Neural cell (in vitro differentiated cells): Measurements from ENCODE around the gene PCYT1A. TPM values are rescaled to one million over a fixed set of nuclear protein-coding genes. Genes with fewer than 3 reads are reported as not detected.

Source experiments
- H2AFZ ChIP-seq: fragments of 200-600, 300-800 bp; sonication (generic), shearing (Covaris generic); 2 replicates; pipeline ENCODE4 v1.6.0; 2014; ENCODE audit warnings: low read depth, mild to moderate bottlenecking, antibody characterized with exemption, low read length, moderate library complexity
- H3F3A ChIP-seq: fragments of 200-600 bp; shearing (Covaris generic); 2 replicates; pipeline ENCODE4 v1.6.1; 2016; ENCODE audit warnings: mild to moderate bottlenecking, moderate library complexity, mixed read lengths, antibody characterized with exemption, low read length; ENCODE audit not compliant: insufficient read depth, poor library complexity, severe bottlenecking
- H3K27ac ChIP-seq: fragments of 200-600, 300-800 bp; sonication (generic), shearing (Covaris generic); 2 replicates; pipeline ENCODE4 v1.5.1; 2014; ENCODE audit warnings: mild to moderate bottlenecking, low read length, moderate library complexity
- H3K27me3 ChIP-seq: fragments of 300-800, 200-600 bp; sonication (generic), shearing (Covaris generic); 2 replicates; pipeline ENCODE4 v1.6.0; 2014; ENCODE audit warnings: mild to moderate bottlenecking, low read depth, low read length, moderate library complexity; ENCODE audit not compliant: insufficient read depth
- H3K36me3 ChIP-seq: fragments of 300-800, 200-600 bp; sonication (generic), shearing (Covaris generic); 2 replicates; pipeline ENCODE4 v1.5.1; 2014; ENCODE audit warnings: mild to moderate bottlenecking, antibody characterized with exemption, low read length, moderate library complexity; ENCODE audit not compliant: insufficient read depth
- H3K4me2 ChIP-seq: fragments of 300-800, 200-600 bp; sonication (generic), shearing (Covaris generic); 2 replicates; pipeline ENCODE4 v1.6.0; 2014; ENCODE audit warnings: mild to moderate bottlenecking, low read length
- H3K4me3 ChIP-seq: fragments of 300-800, 200-600 bp; sonication (generic), shearing (Covaris generic); 2 replicates; pipeline ENCODE4 v1.5.1; 2014; ENCODE audit warnings: mild to moderate bottlenecking, low read length, moderate library complexity
- H3K79me2 ChIP-seq: fragments of 200-600 bp; shearing (Covaris generic); replicated peaks from 2 replicates; pipeline ENCODE4 v1.6.0; 2014; ENCODE audit warnings: mild to moderate bottlenecking, low read length, moderate library complexity; ENCODE audit not compliant: insufficient read depth
- H3K9ac ChIP-seq: fragments of 300-800, 200-600 bp; sonication (generic), shearing (Covaris generic); 2 replicates; pipeline ENCODE4 v1.6.1; 2016; ENCODE audit warnings: mild to moderate bottlenecking, low read length, mixed read lengths
- H3K9me2 ChIP-seq: fragments of 200-600 bp; shearing (Covaris generic); 2 replicates; pipeline ENCODE4 v1.6.1; 2016; ENCODE audit warnings: mild to moderate bottlenecking, low read length, mixed read lengths; ENCODE audit not compliant: insufficient read depth
- H3K9me3 ChIP-seq: fragments of 200-600, 300-800 bp; sonication (generic), shearing (Covaris generic); 2 replicates; pipeline ENCODE4 v1.6.1; 2016; ENCODE audit warnings: mild to moderate bottlenecking, mixed run types, low read length, moderate library complexity, mixed read lengths
- H4K20me1 ChIP-seq: fragments of 200-600 bp; shearing (Covaris generic); 2 replicates; pipeline ENCODE4 v1.6.1; 2016; ENCODE audit warnings: mild to moderate bottlenecking, mixed run types; ENCODE audit not compliant: insufficient read depth
- CTCF ChIP-seq: fragments of 450-650 bp; IDR thresholded peaks from 2 replicates; pipeline ENCODE4 v1.5.1; 2014; ENCODE audit warnings: antibody characterized with exemption, mild to moderate bottlenecking, moderate library complexity; ENCODE audit not compliant: poor library complexity, severe bottlenecking
- EP300 ChIP-seq: fragments of 450-650 bp; conservative IDR thresholded peaks from 2 replicates; pipeline ENCODE4 v1.6.1; 2014; ENCODE audit warnings: antibody characterized with exemption, mild to moderate bottlenecking, moderate library complexity; ENCODE audit not compliant: poor library complexity, severe bottlenecking
- EZH2 ChIP-seq: fragments of 200-600, 300-800 bp; shearing (Covaris generic), sonication (generic); IDR thresholded peaks from 2 replicates; pipeline ENCODE4 v1.6.1; 2014; ENCODE audit warnings: antibody characterized with exemption, low read length, borderline replicate concordance, mild to moderate bottlenecking; ENCODE audit not compliant: insufficient read depth, poor library complexity, severe bottlenecking
- MXI1 ChIP-seq: fragments of 450-650 bp; conservative IDR thresholded peaks from 2 replicates; pipeline ENCODE4 v1.6.1; 2014; ENCODE audit warnings: antibody characterized with exemption, mild to moderate bottlenecking; ENCODE audit not compliant: poor library complexity, severe bottlenecking
- POLR2AphosphoS5 ChIP-seq: IDR thresholded peaks from 2 replicates; pipeline ENCODE4 v1.6.1; 2012
- RAD21 ChIP-seq: fragments of 450-650 bp; conservative IDR thresholded peaks from 2 replicates; pipeline ENCODE4 v1.6.1; 2014; ENCODE audit warnings: antibody characterized with exemption, mild to moderate bottlenecking, moderate library complexity
- REST ChIP-seq: IDR thresholded peaks from 2 replicates; pipeline ENCODE4 v1.6.1; 2012; ENCODE audit warnings: borderline replicate concordance
- SMC3 ChIP-seq: fragments of 450-650 bp; conservative IDR thresholded peaks from 2 replicates; pipeline ENCODE4 v1.6.1; 2014; ENCODE audit warnings: antibody characterized with exemption, mild to moderate bottlenecking, moderate library complexity; ENCODE audit not compliant: poor library complexity
- TAF1 ChIP-seq: IDR thresholded peaks from 2 replicates; pipeline ENCODE4 v1.6.1; 2012; ENCODE audit warnings: low read depth
- polyA plus RNA-seq: library from polyadenylated mRNA; depleted of rRNA; stranded (reverse); fragments of >200 nt; gene quantifications from 2 replicates; pipeline ENCODE4 v1.2.3, GENCODE V29; 2014

The PCYT1A gene
- polyA plus RNA-seq, 1 donor from 2014 or later = 21.7 TPM

GRCh38 chr3:196260784-196261183 lies 26.7 kb downstream of the PCYT1A start:
- H3K9me2 ChIP-seq = no peaks in the 10 kb centered on the region
- H3K27me3 ChIP-seq = no peaks in the 10 kb centered on the region
- no peak overlapping the region for H3K4me2 ChIP-seq
- H2AFZ ChIP-seq = no peak overlapping the region
- H3F3A ChIP-seq = no peaks in the 10 kb centered on the region
- H3K9ac ChIP-seq = no peak overlapping the region
- H3K27ac ChIP-seq = no peak overlapping the region
- H3K79me2 ChIP-seq = peaks cover 3% of the 10 kb centered on the region
- H3K9me3 ChIP-seq = no peaks in the 10 kb centered on the region
- H3K4me3 ChIP-seq = no peak overlapping the region
- TF ChIP-seq SMC3 (no peak), EP300 (no peak), TAF1 (no peak), REST (no peak)
- no peaks in the 10 kb centered on the region for H3K36me3 ChIP-seq
- no peaks in the 10 kb centered on the region for H4K20me1 ChIP-seq

GRCh38 chr3:196255776-196256175 lies 31.8 kb downstream of the PCYT1A start:
- Histone ChIP-seq H3K9me2 (no peaks in the 10 kb centered on the region), H3K27ac (no peak overlapping the region), H3K79me2 (peaks cover 3% of the 10 kb centered on the region), H3K9ac (no peak overlapping the region), H3K27me3 (no peaks in the 10 kb centered on the region), H3K4me2 (no peak overlapping the region), H3K9me3 (no peaks in the 10 kb centered on the region), H3K36me3 (no peaks in the 10 kb centered on the region), H3K4me3 (no peak overlapping the region), H3F3A (no peaks in the 10 kb centered on the region), H4K20me1 (no peaks in the 10 kb centered on the region), H2AFZ (no peak overlapping the region)
- TF ChIP-seq RAD21 (no peak), MXI1 (no peak), EP300 (no peak), EZH2 (no peak), TAF1 (no peak), POLR2AphosphoS5 (no peak), CTCF (no peak), REST (no peak), SMC3 (no peak)
